NCI-H1436 (cell line): Measurements from ENCODE around the gene ZFHX3.

Experiments used
- DNase-seq: peaks from one replicate; lab custom pipeline; 2025; lab: John Stamatoyannopoulos, UW

ZFHX3 gene

DNA sequence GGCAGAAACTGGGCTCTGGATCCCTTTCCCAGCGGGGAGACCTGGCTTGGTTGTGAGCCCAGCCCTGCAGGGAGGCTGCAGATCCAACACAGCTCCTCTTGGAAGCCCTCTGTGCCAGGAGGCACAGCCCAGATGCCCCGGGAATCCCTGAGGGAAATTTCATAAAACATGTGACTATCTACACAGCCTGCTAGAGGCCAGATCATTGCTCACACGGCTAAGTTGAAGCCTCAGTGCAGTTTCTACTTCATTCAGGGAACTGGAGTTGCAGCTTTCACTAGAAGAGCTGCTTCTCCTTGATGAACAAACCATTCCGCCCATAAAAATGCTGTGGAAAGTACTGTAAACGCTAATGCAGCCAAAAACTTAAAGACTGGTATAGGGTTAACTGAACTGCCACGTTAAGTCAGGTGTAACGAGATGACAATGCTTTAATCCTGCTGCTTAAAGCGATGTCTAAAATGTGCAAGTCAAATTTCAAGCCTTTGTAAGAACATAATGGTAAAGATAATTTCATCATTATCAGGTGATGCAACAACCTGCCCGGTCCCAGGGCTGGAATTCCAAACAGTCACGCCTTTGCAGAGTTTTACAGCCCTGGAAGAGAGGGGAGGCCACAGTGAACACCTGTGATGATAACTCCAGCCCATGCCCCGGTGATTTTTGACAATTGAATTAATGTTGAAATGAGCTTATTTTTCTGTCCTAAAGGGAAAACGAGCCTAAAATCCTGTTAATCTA is 172.5 kb downstream of the ZFHX3 start:
- no peak for DNase-seq

DNA sequence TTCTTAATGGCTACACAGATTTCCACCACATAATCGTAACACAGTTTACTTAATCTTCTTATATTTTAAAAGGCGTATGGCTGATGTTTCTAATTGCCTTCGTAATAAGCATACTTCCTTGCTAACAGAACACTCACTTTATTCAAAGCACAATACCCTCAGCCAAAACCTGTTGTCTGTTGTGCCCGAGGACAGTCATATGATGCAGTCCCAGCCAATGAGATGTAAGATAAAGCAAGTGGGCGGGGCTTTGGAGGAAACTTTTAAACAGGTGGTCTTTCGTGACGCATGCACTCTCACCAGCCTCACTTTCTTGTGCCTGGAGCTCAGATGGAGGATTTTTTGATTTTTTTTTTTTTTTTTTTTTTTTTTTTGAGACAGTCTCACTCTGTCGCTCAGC is 174.1 kb downstream of the ZFHX3 start:
- DNase-seq: no peak

DNA sequence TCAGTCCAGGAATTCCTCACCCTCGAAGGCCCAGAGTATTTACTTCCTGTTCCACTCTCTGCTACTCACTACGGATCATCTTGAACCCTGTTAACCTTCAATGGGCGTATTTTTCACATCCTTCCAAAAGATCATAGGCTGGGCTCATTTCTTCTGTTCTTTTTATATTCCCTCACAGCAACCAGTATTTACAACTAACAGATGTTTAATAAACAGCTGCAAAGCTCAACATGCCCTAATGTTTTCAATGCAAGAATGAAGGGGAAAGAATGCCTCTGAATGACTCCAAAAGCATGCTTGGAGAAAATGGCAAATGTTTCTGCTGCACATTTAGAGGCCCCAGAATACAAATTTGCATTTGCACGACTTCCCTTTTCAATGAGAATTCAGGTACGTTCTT is 174.9 kb downstream of the ZFHX3 start:
- DNase-seq: no peak

DNA sequence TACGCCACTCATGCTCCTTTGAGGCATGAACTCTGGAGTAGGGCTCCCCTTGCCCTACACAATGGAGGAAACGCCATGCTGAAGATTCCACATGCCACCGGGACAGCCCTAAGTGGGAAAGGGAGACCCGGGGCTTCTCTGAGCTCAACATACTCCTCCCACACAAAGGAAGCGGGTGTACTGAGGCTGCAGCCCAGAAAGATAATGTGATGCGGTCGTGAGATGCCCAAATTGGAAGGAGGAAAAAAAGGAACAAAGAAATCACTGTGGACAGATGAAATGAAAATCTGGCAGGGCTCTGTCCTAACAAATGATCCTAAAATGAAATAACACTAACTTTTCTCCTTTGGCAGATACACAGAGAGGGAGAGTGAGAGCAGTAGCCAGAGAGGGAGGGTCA is 182.1 kb downstream of the ZFHX3 start:
- DNase-seq: no peak

DNA sequence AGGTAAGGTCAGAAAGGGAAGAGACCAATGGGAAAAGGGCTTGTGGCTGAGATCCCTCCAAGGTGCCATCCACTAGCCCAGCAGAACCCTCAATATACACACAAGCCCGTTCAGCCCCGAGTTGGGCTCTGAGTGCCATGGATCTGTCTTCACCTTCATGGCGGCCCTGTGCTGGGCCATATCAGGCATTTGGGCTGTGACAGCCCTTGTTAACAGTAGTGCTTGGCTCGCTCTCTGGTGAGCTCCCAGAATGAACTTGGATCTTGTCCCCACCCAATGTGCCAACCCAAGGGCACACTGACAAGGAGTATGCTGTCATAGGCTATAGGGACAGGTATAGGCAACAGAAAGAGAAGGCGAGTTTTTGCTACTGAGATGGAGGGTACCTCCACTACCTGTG is 182.7 kb downstream of the ZFHX3 start:
- no peak for DNase-seq

DNA sequence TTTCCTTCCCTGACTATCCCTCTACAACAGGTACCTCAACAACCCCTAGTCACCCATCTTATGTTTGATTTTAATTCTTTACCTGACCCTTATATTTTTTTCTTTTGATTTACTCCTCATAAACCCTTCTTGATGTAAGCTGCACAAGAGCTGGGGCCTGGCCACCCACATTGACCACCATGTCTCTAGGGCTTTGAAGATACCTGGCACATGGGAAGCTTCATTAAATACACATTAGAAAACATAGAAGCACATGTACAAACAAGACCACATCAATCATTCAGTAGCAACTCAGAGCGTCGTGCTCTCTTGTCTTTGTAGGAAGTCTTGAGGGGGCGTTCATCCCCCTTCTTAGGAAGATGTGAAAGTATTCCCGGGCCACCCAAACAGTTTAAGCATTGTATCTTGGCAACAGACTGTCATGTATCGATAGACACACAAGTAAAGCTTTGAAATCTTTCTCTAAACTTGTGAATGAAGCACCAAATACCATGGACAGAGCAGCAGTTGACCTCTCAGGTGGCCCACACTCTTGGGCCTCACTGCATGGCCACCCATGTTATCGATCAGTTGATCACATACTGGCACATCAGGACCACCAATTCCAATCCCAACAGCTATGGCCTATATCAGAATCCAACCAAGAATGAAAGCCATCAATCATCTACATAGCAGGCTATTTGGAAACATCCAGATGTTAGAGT is 183.6 kb downstream of the ZFHX3 start:
- no peak for DNase-seq

DNA sequence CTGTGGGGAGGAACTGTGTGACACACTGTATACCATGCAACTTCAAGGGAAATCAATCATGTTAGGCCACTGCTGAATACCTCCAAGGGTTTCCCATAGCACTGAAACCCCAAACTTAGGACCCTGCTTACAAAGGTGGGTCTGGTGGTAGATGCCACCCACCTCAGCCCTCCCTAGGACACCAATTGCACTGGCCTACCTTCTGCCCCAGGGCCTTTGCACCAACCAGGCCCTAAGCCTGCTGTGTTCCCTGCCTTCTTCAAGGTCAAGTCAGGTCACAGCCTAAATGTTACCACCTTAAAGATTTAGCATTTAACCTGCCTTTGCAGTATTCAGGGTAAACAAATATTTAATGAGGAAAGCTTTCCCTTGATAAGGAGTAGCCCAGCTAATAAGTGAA is 185.8 kb downstream of the ZFHX3 start:
- DNase-seq: no peak

DNA sequence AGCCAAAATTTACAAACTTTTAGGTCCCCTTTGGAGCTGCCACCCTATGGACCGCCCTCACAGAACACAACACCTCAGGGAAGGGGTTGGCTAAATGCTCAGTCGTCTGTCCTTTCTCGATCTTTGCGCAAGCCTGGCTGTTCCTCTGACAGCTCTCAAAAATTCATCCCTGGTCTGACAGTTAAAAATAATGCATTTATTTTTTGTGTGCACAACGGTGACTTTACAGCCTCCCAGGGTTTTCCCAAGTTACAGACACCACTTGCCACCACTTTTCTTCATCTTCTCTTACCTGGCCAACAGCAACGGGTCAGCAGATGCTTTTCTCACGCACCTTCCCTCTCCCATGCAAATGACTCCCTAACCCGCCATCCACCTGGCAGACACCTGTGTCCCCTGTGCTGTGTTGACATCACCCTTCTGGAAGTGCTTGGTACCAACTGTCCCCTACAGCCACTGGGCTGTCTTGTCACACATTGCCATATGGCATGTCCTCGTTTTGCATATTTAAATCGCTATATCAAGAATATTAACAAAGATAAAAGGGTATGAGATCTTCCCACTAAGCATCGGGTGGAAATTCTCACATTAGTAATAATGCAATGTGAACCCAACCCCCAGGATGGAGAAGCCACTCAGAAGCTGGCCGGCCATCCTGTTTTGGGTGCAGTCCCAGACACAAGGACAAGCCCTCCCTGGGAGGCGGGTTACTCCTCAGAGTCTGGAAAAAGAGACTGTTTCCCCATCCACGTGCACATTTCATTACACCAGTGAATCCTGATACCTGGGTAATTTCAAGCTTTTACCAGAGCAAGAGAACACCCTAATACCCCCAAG is 187.0 kb downstream of the ZFHX3 start:
- DNase-seq: no peak

DNA sequence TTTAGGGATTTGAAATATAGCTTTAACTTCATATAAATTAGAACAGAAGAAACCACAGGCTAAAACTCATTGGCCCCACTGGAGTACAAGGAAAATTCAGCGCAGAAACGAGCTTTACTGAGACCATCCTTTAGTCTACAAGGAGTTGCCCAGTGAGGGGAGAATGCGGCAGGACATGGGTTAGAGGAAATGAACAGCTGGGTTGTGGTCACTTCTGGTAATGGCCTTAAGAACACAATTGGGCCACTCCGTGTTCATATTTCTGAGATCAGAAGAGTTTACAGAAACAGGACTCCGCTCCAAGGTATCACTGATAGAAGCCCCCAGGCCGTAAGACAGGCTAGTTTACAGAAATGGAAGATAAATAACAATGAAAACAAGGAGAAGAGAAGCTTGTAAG is 188.3 kb downstream of the ZFHX3 start:
- DNase-seq: no peak

DNA sequence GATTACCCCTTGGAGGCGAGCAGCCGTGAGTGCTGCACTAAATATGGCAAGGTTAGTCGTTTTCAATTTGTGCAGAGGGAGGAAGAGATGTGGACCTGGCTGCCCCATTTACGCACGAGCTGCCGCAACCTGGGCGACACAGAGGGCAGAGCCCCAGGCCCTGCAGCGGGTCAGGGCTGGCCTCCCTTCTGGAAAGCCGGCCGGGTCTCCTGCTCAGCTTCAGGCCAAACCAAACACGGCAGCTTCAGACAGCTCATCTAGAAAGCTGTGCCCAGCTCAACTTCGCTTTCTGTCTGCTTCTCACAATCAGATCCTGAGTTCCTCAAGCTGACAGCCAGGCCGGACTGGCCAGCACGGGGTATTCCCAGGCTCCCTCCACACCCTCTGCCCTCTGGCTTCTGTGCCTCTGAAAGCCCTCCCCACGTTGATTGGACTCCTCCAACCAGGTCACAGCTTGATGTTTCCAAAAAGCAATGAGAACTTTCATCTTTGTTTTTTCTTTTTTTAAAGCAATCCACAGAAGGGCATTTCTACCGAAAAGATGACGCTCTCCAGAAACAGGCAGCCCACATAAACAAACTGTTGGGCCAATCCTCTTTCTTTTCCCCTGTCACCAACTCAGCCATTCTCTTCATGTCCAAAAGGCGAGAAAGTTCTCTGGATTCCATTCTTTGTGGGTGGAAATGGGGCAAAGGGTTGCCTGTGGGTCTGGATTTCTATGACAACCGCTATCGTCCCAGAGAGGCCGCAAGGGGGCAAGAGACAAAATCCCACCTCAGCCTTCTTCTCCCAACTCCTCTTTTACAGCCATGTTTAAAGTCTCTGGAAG is 189.0 kb downstream of the ZFHX3 start:
- no peak for DNase-seq

DNA sequence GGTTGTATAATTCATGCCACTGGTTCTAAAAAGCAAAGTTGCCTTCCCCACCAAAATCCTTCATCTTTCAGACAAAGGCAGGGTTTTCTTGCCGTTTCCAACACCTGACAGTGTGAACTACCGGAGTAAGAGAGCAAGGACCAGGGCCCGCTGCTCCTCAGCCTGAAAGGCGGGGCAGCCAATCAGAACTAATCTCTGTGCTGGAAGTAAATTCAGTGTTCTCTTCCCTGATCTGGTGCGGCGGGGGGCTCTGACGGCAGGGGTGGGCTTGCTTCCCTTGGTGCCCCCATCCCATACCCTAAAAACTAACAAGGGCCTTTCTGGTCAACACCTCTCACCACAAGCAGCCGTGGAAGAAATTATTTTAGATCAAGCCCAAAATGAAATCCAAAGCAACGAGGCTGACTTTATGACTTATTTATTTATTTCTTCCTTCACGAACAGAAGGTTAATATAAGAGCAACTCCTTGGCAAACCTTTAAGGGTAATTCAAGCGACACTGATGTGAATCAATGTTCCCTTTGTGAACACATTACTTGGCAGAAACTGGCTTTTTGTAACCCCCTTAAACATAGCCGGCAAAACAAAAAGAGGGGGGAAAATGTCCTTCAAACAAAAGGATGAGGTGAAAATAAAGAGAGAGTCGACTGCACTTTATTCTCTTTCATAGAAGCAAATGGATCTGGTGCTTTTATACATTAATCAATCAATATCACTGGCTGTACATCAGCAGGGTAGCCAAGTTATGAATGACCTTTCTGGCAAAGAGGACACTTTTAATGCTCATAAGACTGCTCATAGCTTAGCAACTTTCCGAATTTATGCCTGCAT is 189.9 kb downstream of the ZFHX3 start:
- DNase-seq: no peak

DNA sequence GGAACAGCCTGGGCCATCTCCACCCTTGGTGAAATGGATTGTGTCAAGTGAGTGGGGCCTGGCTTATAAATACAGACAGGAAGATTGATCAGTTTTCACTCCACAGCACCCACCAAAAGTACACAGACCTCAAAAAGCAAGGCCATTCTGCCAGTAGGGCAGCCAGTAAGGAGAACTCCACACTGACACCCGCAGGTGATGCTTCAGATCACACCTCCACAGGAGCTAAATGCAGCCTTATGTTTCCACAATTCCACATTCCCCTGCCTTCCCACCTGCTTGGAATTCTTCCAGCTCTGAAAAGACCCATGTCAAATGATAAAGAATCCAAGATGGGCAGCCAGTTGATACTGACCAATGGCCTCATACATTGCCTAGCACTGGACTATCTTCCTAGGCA is 191.1 kb downstream of the ZFHX3 start:
- DNase-seq: no peak

DNA sequence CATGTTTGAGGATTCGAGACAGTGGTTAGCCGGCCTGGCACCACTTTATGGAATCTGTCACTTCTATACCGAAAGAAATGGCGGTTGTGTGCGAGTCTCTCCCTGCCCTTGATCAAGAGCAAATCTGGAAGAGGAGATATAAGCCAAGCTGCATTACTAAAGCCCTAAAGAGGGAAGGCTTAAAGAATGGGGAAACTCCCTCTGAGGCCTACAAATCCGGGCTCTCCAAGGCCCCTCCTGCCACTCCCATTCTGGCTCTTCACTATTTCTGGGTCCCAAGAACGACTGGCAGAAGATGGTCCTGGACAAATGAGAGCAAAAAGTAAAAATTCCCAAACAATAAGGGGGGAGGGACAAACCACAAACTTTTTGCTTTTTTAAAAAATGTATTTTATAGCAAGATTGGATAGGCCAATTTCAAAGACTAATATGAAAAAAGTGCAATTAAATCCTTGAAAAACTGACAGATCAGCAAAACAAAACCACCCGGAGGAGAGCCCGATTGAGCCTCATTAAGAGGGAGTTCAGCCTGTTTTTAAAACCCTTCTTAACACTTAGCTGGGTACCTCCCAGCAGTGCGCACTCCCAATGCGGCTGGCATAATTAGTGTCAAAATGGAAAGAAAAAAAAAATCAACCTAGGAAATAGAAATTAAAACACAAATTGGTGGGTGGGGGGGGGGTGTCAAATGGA is 193.5 kb downstream of the ZFHX3 start:
- no peak for DNase-seq

DNA sequence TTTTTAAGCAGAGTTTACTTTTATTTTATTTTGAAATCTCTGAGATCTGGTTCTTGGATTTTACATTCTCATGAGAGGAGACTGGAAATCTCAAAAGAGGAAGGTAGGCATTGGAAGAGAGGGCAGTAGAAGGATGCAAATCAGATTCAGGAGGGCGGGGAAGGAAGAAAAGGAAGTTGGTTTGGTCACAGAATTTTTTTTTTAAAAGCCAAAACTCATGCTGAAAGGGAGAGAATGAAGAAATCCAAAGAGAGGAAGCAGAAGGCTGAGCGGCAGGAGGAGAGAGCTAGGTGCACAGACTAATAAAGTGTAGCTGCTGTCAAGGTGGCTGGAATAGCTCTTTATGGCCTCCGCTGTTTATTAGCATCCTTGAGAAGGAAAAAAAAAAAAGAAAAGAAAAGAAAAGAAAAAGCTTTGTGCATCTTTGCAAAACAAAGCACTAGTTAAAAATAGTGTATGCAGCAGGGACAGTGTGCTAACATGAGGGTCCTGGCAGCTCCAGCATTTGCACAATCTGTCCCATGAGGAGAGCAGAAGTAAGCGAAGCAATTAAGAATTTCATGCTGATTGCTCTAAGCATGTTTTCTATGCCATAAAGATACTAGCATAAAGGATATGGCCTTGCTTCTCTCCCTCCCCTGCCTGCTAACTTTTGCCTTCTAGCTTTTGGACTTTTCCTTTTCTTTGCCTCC is 194.2 kb downstream of the ZFHX3 start:
- DNase-seq: no peak

DNA sequence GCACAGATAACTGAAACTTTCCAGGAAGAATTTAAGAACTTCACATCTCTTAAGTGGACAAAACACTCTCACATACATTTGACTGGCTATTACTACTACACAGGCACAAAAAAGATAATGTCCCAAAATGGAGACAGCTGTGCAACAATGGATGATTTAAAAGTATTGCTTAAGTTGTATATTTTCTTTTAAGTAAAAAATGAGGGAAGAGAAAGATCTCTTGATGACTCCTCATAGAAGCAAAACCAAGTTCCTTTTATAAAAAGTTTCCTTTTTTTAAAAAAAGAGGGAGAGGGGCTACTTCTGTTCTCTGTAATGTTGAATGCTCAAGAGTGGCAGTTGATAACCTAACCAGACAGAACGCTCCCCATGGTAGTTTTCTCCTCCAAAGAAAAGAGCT is 195.5 kb downstream of the ZFHX3 start:
- no peak for DNase-seq

DNA sequence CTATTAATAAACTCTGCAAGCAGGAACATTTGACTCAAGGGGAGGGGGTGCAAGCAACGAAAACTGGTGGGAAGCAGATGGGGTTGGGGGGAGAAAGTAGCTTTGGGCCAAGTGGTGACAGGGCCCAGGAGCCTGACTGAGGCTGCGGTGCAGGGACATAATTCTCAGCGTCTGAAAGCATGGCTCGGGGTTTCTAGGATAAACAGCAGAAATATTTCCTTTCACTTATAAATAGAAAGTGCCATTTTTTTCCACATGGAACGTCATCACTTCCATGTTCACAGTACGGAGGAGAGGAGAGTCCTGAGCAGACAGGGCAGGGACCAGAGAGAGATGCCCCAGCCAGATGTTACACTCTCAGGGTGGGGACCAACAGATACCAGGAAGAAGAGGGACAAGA is 197.1 kb downstream of the ZFHX3 start:
- DNase-seq: no peak

DNA sequence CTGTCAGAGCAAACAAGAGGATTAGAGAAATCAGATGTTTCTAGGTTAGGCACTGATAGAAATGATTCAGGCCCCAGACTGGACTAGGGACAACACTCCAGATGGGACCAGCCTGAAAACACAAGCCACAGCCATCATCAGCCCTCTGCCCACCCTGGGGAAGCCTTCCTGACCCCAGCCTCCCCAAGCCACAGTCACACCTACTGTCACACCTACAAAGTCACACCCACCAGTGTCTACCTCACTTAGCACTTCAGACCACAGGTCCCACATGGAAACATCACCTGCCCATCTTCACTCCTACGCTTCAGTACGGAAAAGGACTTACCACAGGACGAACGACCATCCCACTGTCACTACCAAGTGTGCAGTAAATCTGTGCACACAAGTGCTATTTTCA is 197.9 kb downstream of the ZFHX3 start:
- no peak for DNase-seq

DNA sequence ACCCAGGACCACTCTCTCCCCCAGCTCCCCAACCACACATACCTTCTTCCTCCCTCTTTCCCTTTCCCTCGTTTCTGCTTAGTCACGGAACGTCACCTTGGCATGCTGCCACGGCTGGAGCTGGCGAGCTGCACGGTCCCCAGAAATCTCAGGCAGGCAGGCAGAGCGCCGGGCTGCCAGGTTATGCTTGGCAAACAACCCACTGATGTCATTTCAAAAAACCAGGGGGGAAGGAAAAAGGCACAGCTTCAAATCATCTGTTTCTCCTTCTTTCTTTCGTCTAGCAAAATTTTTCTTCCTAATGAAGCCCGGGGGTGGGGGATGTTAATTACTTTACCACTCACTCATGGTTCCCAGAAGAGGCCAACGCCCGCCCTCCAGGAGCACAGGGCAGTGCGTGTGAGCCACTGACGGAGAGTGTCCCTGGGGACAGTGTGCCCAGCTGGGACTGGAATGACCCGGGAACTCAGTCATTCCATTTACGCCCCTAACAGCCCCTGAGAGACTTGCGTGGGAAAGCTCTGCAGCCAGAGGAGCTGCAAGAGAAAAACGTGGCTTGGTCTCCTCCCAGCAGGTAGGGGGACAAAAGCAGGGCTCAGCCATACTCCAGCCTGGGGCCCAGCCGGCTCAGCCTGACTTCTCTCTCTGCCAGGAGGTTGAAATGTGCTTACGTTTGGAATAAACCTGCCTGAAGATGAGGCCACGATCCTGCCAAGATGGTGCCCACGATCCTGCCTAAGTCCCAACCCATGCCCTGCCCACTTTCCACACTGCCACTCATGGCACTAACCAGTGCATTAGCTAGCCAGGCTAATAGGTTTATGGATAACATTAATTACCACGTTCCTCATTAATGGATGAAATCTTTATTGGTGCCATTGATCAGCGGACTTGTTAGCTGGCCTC is 198.9 kb downstream of the ZFHX3 start:
- peak; percentile 66 for DNase-seq

DNA sequence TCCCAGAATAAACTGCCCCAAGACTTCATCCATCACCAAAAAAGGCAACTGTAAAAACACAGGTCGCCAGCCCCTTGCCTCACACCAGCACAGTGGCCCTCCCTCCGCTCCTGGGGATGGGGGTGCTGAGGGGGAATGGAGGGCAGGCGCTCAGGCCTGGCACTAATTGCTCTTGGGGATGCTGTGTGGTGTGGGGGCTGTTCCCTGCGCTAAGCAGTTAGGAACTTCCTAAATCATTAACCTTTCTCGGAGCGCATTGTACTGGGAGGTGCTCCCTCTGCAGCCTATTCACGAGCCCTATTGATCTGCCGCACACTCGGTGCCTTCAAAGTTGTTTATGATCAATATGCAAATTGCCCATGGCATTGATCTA is 199.9 kb downstream of the ZFHX3 start:
- no peak for DNase-seq
